GM23338 (cell line): ENCODE measurements around the gene RNF223.

ENCODE experiments used
- CTCF ChIP-seq, 2 experiments: fragments of 200-600 bp in 1 of 2; sonication (generic) in 1 of 2; conservative IDR thresholded peaks; 2 replicates each; pipeline versions ENCODE4 v1.5.1 to v1.6.1; 2016 to 2017; ENCODE audit warnings: antibody characterized with exemption in 2 of 2, low read depth in 2 of 2, mild to moderate bottlenecking in 2 of 2, moderate library complexity in 1 of 2
- EZH2 ChIP-seq: fragments of 200-600 bp; sonication (generic); IDR thresholded peaks from one replicate; pipeline ENCODE4 v1.8.0; 2017; ENCODE audit warnings: antibody characterized with exemption, mild to moderate bottlenecking, low read depth; ENCODE audit not compliant: unreplicated experiment

DNA sequence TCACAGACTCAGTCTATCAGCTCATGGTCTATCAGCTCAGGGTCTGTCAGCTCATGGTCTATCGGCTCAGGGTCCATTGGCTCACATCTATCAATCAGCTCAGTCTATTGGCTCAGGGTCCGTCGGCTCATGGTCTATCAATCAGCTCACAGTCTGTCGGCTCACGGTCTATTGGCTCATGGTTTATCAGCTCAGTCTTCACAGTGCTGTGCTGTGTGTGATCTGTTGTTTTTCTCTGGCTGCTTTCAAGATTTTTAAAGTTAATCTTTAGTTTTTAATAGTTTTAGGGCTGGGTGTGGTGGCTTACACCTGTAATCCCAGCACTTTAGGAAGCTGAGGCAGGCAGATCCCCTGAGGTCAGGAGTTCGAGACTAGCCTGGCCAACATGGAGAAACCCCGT is 27.4 kb upstream of the RNF223 start:
- no peak for TF ChIP-seq EZH2
- TF ChIP-seq CTCF (conservative IDR thresholded peaks at IDR 0.05; ENCODE audit: low read depth in 2 of 2) = no peak
